NB4 (cell line): ENCODE measurements around the gene BICDL1.

ENCODE experiments used
- MYC ChIP-seq: IDR thresholded peaks from 2 replicates; pipeline ENCODE4 v1.6.1; 2011; ENCODE audit warnings: low read depth, low read length
- POLR2A ChIP-seq: IDR thresholded peaks from 2 replicates; pipeline ENCODE4 v1.6.1; 2011; ENCODE audit warnings: mild to moderate bottlenecking; ENCODE audit not compliant: insufficient read length; ENCODE audit errors: extremely low read depth
- TF ChIP-seq, protein P1 (sequence below): IDR thresholded peaks from one replicate; pipeline ENCODE4 v1.5.1; 2012; ENCODE audit warnings: low read depth, low read length

GRCh38 chr12:120103044-120103338 is 114.0 kb downstream of the BICDL1 start:
- TF ChIP-seq, protein P1, sequence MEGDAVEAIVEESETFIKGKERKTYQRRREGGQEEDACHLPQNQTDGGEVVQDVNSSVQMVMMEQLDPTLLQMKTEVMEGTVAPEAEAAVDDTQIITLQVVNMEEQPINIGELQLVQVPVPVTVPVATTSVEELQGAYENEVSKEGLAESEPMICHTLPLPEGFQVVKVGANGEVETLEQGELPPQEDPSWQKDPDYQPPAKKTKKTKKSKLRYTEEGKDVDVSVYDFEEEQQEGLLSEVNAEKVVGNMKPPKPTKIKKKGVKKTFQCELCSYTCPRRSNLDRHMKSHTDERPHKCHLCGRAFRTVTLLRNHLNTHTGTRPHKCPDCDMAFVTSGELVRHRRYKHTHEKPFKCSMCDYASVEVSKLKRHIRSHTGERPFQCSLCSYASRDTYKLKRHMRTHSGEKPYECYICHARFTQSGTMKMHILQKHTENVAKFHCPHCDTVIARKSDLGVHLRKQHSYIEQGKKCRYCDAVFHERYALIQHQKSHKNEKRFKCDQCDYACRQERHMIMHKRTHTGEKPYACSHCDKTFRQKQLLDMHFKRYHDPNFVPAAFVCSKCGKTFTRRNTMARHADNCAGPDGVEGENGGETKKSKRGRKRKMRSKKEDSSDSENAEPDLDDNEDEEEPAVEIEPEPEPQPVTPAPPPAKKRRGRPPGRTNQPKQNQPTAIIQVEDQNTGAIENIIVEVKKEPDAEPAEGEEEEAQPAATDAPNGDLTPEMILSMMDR: no peak
- no peak for TF ChIP-seq POLR2A
- no peak for TF ChIP-seq MYC
